ENCODE results near the gene CYBC1.

DNA sequence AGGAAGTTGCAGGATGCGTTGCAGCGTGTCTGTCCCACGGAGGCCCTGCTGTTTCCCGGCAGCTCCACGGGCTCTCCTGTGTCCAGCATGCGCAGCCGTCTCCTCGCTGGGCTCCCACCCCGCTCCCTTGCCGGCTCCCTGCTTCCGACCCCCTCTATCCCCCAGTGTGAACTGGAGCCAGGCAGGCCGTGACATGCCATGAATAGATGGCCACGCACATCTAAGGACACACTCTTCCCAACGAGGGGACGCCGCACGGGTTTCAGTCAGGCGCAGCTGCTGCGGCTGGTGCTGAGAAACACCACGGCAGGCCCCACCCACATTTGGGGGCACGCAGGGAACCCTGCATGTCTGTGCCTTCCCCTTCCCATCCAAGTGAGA lies 41.6 kb downstream of the CYBC1 start:
- TF ChIP-seq POLR2A (IDR thresholded peaks at IDR 0.05; ENCODE audit: low read depth, low read length) (no peak), POLR2AphosphoS5 (IDR thresholded peaks at IDR 0.05; ENCODE audit: low read depth, low read length) (no peak)

All from GM12892 (cell line).